RWPE1 (cell line): ENCODE measurements around the gene GOSR1.
"Not testable (repeated sequence)": the region's sequence is repeated elsewhere in the genome, so short reads cannot be mapped to it uniquely, and the experiment has no call there.

Source experiments
- CTCF ChIA-PET: fragments of 350-600 bp; sonication (Branson Sonifier 250); formaldehyde crosslinking; extraction: SDS; loops from one replicate; lab custom pipeline; 2021; lab: Yijun Ruan, JAX
- POLR2A ChIA-PET: fragments of 400-600 bp; formaldehyde crosslinking; extraction: SDS; loops from one replicate; lab custom pipeline; 2020; ENCODE audit warnings: antibody characterized with exemption; ENCODE audit not compliant: low non-redundant PET; lab: Yijun Ruan, JAX
- DNase-seq: peaks from one replicate; pipeline ENCODE4 v3.0.0; 2012; ENCODE audit warnings: low spot score
- H3K27ac ChIP-seq: fragments of 450-650 bp; 2 replicates; pipeline ENCODE4 v1.5.1; 2017
- TF ChIP-seq, protein P1 (sequence below): fragments of 450-650 bp; conservative IDR thresholded peaks from 2 replicates; pipeline ENCODE4 v1.5.1; 2017; ENCODE audit warnings: low read depth, mild to moderate bottlenecking

GOSR1 gene

GRCh38 chr17:30573603-30574175 is 96.5 kb downstream of the GOSR1 start:
- no peak for DNase-seq
- POLR2A ChIA-PET = no interaction called here
- CTCF ChIA-PET = interaction anchor here (0.5 kb wide), 1 partner anchor 891 kb away, joined by 3 read pairs; no protein-coding TSS in a partner anchor
- TF ChIP-seq, protein P1, sequence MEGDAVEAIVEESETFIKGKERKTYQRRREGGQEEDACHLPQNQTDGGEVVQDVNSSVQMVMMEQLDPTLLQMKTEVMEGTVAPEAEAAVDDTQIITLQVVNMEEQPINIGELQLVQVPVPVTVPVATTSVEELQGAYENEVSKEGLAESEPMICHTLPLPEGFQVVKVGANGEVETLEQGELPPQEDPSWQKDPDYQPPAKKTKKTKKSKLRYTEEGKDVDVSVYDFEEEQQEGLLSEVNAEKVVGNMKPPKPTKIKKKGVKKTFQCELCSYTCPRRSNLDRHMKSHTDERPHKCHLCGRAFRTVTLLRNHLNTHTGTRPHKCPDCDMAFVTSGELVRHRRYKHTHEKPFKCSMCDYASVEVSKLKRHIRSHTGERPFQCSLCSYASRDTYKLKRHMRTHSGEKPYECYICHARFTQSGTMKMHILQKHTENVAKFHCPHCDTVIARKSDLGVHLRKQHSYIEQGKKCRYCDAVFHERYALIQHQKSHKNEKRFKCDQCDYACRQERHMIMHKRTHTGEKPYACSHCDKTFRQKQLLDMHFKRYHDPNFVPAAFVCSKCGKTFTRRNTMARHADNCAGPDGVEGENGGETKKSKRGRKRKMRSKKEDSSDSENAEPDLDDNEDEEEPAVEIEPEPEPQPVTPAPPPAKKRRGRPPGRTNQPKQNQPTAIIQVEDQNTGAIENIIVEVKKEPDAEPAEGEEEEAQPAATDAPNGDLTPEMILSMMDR = no peak
- H3K27ac ChIP-seq = no peak overlapping the region

DNA sequence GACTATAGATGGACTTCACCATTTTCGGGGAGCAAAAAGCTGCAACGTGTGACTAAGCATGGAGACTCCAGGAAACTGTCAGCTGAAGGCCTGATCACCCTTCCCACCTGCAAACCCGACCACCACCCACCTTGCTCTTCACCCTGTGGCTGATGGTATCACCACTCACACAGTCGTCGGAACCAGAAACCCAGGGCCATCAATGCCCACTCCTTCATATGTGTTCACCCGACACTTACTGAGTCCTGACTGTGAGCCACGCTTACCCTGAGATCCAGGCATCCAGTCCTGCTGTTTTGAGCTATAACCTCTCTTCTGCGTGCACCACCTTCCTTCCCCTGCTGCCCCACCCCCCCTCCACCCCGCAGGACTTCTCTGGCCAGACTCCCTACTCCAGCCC is 97.1 kb downstream of the GOSR1 start:
- H3K27ac ChIP-seq, POLR2A ChIA-PET, DNase-seq, CTCF ChIA-PET: not testable (repeated sequence)

DNA sequence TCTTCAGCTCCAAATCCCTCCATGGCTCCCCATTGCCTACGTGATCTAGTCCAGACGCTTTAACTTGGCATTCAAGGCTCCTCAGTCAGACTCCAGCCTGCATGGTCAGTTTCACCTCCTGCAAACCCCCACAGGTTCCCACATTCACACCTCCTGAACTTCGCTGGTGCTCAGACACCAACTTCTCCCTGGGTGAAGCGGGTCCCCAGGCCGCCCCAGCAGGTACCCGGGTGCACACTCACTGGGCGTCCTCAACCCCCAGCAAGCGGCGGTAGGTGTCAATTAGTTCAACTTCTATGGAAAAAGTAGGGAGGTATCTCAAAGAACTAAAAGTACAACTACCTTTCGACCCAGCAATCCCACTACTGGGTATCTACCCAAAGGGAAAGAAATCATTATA is 97.6 kb downstream of the GOSR1 start:
- DNase-seq, H3K27ac ChIP-seq, CTCF ChIA-PET, POLR2A ChIA-PET: not testable (repeated sequence)

- CTCF ChIA-PET, POLR2A ChIA-PET, H3K27ac ChIP-seq, DNase-seq: not testable (repeated sequence)
These were observed 98.6 kb downstream of the GOSR1 start for GRCh38 chr17:30575648-30576325.

DNA sequence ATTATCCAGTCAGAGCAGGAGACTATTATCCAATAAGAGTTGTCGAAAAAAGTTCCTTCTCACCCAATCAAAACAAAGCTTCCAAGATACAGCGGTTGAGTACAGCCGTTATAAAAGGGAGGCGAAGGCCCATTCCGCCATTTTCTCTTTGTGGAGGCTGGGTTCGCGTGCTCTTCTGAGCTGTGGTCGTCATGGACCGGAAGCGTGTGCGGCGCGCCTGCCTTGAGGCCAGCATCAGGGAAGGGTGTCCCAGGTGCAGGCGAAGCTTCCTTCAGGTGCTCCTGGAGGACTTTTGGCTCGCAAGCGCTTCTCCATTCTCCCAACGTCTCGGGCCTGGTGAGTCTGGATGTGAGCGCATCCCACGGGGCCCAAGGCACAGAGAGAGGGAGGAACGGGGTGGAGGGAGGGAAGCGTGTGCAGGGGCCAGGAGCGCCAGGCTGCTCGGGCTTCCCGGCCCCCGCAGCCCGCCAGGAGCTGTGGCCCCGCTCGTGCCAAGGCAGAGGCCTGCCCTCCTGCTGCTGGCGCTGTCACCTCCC is 99.2 kb downstream of the GOSR1 start:
- DNase-seq = no peak
- POLR2A ChIA-PET = no interaction called here
- no peak overlapping the region for H3K27ac ChIP-seq
- TF ChIP-seq, protein P1 = no peak
- CTCF ChIA-PET = no interaction called here
